Activated naive CD8-positive, alpha-beta T cell treated with anti-CD3 and anti-CD28 coated beads for 36 hours (primary cell): ENCODE measurements around the gene CHRNA1. TPM values are rescaled to one million over a fixed set of nuclear protein-coding genes. Genes with fewer than 3 reads are reported as not detected.

Source experiments
- DNase-seq: peaks from one replicate; pipeline ENCODE4 v3.0.0; 2021
- H3K27ac Mint-ChIP-seq: one replicate; pipeline ENCODE4 v1.8.0; 2022; ENCODE audit warnings: mild to moderate bottlenecking, moderate library complexity, mixed read lengths
- H3K27me3 Mint-ChIP-seq: one replicate; pipeline ENCODE4 v1.8.0; 2022; ENCODE audit warnings: mild to moderate bottlenecking, mixed read lengths
- H3K36me3 Mint-ChIP-seq: one replicate; pipeline ENCODE4 v1.8.0; 2021; ENCODE audit warnings: mild to moderate bottlenecking, mixed read lengths
- H3K4me1 Mint-ChIP-seq: one replicate; pipeline ENCODE4 v1.8.0; 2021; ENCODE audit warnings: mixed read lengths
- H3K4me3 Mint-ChIP-seq: one replicate; pipeline ENCODE4 v1.8.0; 2022; ENCODE audit warnings: mild to moderate bottlenecking, moderate library complexity, mixed read lengths
- H3K9me3 Mint-ChIP-seq: one replicate; pipeline ENCODE4 v1.8.0; 2022; ENCODE audit warnings: mixed read lengths
- total RNA-seq, 2 experiments: library from RNA; stranded (reverse); gene quantifications; one replicate each; pipeline ENCODE4 v1.2.3, GENCODE V29; 2021

Gene CHRNA1
- total RNA-seq, 2 experiments from 2014 or later: not detected

DNA sequence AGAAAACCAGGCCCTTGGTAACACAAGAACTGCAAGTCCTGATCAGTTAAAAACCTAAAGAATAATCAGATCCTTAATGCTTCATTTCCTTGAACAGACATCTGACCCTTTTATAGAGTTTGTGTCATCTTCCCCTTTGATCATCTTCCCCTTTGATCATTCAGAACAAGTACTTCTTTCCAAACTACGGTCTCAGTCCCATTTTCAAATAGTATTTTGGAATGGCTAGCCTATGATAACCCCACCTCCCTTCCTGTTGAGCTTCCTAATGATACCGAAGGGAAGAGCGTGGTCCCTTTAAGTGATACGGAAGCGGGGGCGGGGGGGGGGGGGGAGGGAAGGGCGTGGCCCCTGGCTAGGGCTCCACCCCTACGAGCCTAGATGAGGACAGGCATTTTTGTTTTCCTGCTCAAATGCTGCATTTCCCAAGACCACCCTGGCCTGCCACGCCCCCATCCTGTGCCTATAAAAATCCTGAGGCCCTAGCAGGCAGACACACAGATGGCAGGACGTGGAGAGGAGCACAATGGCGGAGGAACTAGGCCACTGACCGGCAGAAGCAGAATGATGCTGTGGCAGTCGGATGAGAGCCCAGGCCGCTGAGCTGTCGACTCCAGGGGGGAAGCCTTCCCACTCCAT is 24.1 kb upstream of the CHRNA1 start:
- H3K4me1 Mint-ChIP-seq: peaks cover 25% of the 10 kb centered on the region
- no peak for DNase-seq
- no peaks in the 10 kb centered on the region for H3K9me3 Mint-ChIP-seq
- peak overlapping the region; percentile 96 for H3K27ac Mint-ChIP-seq
- peak overlapping the region; percentile 54 for H3K4me3 Mint-ChIP-seq
- no peaks in the 10 kb centered on the region for H3K27me3 Mint-ChIP-seq
- no peaks in the 10 kb centered on the region for H3K36me3 Mint-ChIP-seq

DNA sequence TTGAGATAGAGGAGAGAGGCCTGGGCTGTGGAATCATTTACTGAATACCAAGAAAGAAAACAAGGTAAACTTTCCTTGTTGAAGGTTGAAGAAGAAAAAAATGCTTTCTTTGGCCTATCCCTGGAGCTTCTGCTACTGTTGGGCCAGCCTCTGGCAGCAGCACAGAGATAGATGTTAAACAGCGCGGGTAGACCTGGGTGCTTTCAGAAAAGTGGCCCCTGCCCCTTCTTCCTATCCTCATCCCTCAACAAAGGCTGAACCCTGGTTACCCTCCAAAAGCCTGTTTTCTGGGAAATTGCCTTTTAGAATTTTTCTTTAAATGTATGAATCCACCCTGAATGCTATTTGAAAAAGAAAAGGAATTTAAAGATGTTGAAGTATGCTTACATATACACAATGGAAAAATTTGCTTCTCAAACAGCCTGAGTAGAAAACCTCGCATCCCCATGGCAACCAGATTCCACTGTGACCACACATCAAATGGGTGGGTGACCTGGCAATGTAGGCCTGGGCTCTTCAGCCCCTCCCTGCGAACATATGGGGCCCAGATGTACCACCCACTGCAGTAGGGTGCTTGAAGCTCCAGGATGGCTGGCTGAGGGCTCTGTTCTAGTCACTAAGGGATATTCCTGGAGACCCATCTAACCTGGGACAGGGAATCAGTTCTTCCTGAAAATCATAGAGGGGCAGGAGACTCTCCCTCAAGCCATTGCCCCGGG is 23.4 kb upstream of the CHRNA1 start:
- Mint-ChIP-seq H3K4me1 (peaks cover 25% of the 10 kb centered on the region), H3K9me3 (no peaks in the 10 kb centered on the region), H3K27ac (peak overlapping the region; percentile 96), H3K4me3 (peak overlapping the region; percentile 54), H3K27me3 (no peaks in the 10 kb centered on the region), H3K36me3 (no peaks in the 10 kb centered on the region)
- DNase-seq: peak; percentile 74

DNA sequence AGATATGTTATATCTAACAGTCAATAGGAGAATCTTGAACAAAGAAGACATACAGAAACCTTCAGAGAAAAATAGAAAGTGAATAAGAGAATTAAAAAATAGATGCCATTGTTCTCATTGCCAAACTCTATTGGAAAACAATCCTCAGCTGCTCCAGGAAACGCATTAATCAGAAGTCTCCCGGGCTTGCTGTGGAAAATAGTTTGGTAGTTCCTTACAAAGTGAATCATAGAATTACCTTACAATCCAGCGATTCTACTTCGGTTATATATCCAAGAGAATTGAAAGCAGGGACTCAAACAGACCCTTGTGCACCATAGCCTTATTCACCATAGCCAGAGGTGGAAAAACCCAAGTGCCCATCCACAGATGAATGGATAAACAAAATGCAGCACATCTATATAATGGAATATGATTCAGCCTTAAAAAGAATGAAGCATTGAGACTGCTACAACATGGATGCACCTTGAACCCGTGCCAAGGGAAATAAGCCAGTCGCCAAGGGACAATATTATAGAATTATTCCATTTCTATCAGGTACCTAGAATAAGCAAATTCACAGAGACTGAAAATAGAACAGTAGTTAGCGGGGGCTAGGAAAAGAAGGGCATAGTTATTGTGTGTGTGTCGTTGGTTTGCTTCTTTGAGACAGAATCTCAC is 21.9 kb upstream of the CHRNA1 start:
- H3K4me1 Mint-ChIP-seq: peaks cover 23% of the 10 kb centered on the region
- no peaks in the 10 kb centered on the region for H3K9me3 Mint-ChIP-seq
- no peak for DNase-seq
- no peaks in the 10 kb centered on the region for H3K27me3 Mint-ChIP-seq
- no peak overlapping the region for H3K4me3 Mint-ChIP-seq
- no peak overlapping the region for H3K27ac Mint-ChIP-seq
- H3K36me3 Mint-ChIP-seq: no peaks in the 10 kb centered on the region

DNA sequence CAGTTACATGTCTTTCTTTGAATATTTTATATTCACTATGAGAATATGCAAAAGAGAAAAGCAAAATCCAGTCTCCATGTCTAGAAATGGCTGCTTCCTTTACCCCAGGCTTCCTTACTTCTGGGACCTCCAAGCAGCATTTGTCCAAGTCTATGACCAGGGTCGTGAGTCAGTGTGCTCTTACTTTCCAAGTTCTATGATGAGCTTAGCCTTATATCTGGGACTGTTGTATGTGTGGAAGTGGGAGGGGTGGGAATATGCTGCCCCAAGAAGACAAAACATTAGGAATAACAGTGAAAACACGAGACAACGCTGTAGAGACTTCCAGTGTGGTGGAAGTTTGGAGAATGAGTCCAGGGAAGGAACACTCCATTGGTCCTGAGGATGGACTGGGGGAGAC is 21.2 kb upstream of the CHRNA1 start:
- Mint-ChIP-seq H3K27me3 (no peaks in the 10 kb centered on the region), H3K4me1 (peaks cover 27% of the 10 kb centered on the region), H3K9me3 (no peaks in the 10 kb centered on the region), H3K27ac (no peak overlapping the region), H3K36me3 (no peaks in the 10 kb centered on the region), H3K4me3 (no peak overlapping the region)
- no peak for DNase-seq

DNA sequence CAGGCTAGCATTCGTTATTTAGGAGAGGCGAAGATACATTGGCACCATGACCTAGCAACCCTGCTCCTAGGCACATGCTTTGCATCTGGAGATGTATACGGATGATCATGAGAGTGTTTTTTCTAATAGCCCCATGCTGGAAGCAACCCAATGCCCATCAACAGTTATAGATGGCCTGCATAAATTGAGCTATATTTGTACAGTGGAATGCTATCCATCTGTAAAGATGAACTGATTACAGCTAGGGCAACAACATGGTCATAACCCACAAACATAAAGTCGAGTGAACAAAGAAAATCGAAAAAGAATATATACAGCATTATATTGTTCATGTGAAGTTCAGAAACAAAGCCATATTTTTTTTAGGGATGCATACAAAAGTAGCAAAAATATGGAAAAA is 20.6 kb upstream of the CHRNA1 start:
- Mint-ChIP-seq H3K4me1 (peaks cover 33% of the 10 kb centered on the region), H3K4me3 (no peak overlapping the region), H3K9me3 (no peaks in the 10 kb centered on the region), H3K27me3 (no peaks in the 10 kb centered on the region), H3K27ac (no peak overlapping the region), H3K36me3 (no peaks in the 10 kb centered on the region)
- no peak for DNase-seq

DNA sequence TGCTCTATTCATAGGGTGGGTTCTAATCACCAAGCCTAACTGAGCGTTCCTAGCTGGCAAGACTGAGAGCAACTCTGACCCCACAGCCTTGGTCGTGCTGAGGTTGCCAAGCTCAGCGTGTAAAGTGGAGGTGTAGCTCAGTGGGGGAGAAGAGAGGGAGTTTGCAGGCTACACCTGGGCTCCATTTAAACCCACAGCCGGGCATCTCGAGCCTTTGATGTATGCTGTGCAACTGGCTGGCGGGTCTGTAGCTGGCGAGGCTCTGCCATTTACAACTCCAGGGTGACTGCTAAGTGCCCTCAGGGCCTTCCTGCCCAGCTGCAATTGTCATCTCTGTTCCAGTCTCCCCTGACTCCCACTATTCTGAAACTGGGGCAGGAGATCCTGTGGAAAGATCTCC is 20.0 kb upstream of the CHRNA1 start:
- no peaks in the 10 kb centered on the region for H3K36me3 Mint-ChIP-seq
- H3K27ac Mint-ChIP-seq: no peak overlapping the region
- H3K27me3 Mint-ChIP-seq: no peaks in the 10 kb centered on the region
- H3K4me1 Mint-ChIP-seq: peaks cover 39% of the 10 kb centered on the region
- H3K9me3 Mint-ChIP-seq: no peaks in the 10 kb centered on the region
- no peak overlapping the region for H3K4me3 Mint-ChIP-seq
- no peak for DNase-seq

DNA sequence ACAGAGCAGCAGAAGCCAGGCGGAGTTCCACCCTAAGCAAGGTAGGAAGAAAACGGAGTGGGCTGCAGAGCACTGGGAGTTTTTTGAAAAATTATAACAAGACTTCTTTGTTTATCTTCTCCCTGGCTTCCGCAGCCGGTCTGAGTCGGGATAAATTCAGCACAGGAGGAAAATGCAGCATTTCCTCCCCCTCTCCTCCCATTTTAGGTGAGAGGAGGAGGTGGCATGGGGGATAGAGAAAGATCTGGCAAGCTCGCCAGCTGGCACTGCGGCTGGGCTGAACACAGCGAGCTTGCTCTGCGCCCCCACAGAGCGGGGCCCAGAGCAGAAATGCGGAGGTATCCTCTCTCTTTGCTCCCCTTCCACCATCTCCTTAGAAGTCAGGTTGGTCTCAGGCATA is 17.7 kb upstream of the CHRNA1 start:
- H3K27ac Mint-ChIP-seq: no peak overlapping the region
- no peaks in the 10 kb centered on the region for H3K9me3 Mint-ChIP-seq
- no peaks in the 10 kb centered on the region for H3K36me3 Mint-ChIP-seq
- no peak for DNase-seq
- H3K27me3 Mint-ChIP-seq: no peaks in the 10 kb centered on the region
- H3K4me3 Mint-ChIP-seq: no peak overlapping the region
- H3K4me1 Mint-ChIP-seq: peaks cover 41% of the 10 kb centered on the region

DNA sequence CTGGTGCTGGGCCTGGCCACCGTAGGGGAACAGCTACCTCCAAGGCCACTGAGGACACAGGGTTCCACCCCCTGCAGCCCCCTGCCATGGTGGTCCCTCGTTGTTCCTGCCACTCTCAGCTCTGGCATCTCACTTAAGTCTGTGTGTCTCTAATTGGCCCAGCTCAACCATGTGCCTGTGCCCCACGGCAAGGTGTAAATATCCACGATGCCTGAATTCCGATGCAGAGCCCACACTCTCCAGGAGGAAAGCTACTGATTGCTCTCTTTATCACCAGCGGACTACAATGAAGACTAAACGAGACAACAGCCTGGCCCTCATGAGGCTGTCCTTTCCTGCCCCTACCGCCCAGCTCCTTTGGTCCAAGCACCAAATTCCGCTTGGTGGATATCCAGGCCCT is 17.0 kb upstream of the CHRNA1 start:
- peak overlapping the region; percentile 44 for H3K27ac Mint-ChIP-seq
- H3K27me3 Mint-ChIP-seq: no peaks in the 10 kb centered on the region
- DNase-seq: no peak
- H3K4me1 Mint-ChIP-seq: peaks cover 46% of the 10 kb centered on the region
- H3K4me3 Mint-ChIP-seq: no peak overlapping the region
- H3K36me3 Mint-ChIP-seq: no peaks in the 10 kb centered on the region
- no peaks in the 10 kb centered on the region for H3K9me3 Mint-ChIP-seq

DNA sequence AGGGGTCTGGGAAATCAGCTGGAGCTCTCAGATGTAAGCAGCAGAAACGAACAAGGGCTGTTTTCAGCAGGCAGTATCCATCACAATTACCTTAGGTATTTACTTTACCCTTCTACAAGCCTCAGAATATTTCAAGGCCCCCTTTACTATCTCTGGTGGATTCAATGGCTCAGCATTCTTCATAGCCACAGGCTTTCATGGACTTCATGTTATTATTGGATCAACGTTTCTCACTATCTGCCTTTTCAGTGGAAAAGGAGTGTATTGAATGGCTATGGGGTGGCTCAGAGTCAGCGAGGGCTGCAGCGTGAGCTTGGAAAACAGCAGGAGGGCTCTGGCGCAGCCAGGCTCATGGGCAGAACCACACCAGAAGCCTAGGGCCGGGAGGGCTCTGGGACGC is 16.6 kb upstream of the CHRNA1 start:
- Mint-ChIP-seq H3K4me1 (peaks cover 50% of the 10 kb centered on the region), H3K27ac (peak overlapping the region; percentile 63), H3K36me3 (no peaks in the 10 kb centered on the region), H3K9me3 (no peaks in the 10 kb centered on the region), H3K27me3 (no peaks in the 10 kb centered on the region), H3K4me3 (no peak overlapping the region)
- no peak for DNase-seq

DNA sequence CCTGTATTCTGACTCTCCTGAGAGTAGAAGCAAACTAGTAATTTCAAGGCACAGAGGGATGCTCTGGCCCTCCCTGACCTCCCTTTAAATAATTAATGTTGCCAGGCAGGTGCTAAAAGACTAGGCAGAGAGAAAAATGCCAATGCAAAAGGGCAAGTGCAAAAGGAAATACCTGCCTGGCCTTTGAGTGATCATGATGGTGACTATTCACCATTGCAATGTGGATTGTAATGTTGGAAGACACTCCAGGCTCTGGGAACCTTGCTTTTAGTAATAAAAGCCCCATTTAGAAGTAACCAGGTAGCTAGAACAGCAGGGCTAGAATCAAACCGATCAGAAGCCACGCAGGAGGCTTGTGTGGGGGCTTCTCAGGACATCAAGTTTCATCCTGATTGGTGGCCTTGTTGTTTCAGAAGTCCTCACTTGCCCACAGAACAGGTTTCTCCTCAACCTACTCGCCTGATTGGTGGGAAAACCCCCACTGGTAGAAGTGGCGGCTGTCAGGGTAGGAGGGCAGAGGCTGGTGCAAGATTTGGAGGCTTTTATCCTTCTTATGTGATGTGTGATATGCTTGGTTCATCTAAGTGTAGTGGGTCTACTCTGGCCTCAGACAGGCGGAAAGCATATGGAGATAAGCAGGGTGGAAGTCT is 16.0 kb upstream of the CHRNA1 start:
- no peaks in the 10 kb centered on the region for H3K36me3 Mint-ChIP-seq
- H3K27ac Mint-ChIP-seq: peak overlapping the region; percentile 63
- no peak overlapping the region for H3K4me3 Mint-ChIP-seq
- H3K4me1 Mint-ChIP-seq: peaks cover 55% of the 10 kb centered on the region
- peak; percentile 31 for DNase-seq
- no peaks in the 10 kb centered on the region for H3K9me3 Mint-ChIP-seq
- H3K27me3 Mint-ChIP-seq: no peaks in the 10 kb centered on the region

DNA sequence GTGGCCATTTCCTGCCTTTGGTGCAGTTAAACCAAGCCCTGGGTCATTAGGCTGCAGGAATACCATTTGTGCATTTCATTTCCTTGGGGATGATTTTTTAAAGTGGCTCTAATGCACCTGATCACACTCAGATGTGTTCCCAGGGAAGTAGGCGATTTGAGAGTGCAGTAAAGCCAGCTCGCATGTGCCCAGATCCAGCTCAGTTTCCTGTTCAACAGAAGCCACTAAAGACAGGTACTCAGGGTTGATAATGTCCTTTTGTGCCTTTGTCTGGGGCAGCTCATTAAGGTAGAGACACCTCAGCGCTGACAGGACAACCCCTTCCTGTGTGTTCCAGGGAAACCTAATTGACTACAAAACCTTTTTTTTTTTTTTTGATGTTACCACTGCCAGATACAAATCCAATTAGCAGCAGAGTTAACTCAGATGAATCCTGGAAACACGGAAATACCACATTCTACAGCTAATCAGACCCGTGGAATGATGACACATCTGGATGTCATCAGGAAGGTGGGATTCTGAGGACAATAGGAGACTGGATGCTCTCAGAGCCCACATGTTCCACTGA is 15.2 kb upstream of the CHRNA1 start:
- Mint-ChIP-seq H3K4me1 (peaks cover 60% of the 10 kb centered on the region), H3K4me3 (no peak overlapping the region), H3K27me3 (no peaks in the 10 kb centered on the region), H3K27ac (peak overlapping the region; percentile 93), H3K36me3 (no peaks in the 10 kb centered on the region), H3K9me3 (no peaks in the 10 kb centered on the region)
- DNase-seq: no peak

DNA sequence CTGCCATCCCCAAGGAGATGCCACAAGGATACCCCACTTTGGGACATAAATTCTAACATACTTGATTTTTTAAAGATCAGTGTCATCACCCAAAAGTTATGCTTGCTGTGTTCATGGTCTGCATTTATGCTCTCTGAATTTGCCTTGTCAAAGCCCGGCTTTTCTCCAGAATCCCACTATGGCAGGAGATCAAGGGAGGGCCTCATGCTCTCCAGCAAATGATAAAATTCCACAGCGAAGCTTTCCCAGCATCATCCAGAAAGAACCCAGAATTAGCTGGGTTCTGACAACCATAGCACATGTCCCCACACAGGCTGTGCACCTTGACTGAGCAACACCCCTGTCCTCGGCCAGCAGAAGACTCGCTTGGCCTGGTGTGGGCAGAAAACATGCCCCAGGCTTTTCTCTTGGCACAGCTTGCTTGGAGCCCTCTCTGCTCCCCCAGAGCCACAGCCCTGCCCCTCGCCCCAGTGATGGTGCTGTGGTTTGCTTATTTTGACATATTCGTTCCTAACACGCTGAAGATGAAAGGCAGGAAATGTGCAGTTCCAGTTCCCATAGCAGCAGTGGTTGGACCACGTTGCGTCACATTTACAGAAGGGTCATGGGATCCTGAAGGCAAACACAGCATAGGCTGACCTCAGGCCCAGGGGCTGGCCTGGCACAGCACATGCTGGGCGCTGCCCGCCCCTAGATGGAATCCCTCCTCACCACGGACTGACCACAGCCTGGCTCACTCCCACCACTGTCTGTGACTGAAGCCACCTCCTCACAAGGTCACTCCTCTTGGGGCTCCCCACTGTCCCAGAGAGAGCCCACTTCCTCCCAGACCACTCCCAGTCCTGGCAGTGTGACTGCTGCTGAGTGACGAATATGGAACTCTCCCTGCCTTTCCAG is 14.1 kb upstream of the CHRNA1 start:
- Mint-ChIP-seq H3K27ac (peak overlapping the region; percentile 93), H3K4me1 (peaks cover 60% of the 10 kb centered on the region), H3K36me3 (no peaks in the 10 kb centered on the region), H3K9me3 (no peaks in the 10 kb centered on the region), H3K27me3 (no peaks in the 10 kb centered on the region), H3K4me3 (peak overlapping the region; percentile 50)
- DNase-seq: peak; percentile 85

DNA sequence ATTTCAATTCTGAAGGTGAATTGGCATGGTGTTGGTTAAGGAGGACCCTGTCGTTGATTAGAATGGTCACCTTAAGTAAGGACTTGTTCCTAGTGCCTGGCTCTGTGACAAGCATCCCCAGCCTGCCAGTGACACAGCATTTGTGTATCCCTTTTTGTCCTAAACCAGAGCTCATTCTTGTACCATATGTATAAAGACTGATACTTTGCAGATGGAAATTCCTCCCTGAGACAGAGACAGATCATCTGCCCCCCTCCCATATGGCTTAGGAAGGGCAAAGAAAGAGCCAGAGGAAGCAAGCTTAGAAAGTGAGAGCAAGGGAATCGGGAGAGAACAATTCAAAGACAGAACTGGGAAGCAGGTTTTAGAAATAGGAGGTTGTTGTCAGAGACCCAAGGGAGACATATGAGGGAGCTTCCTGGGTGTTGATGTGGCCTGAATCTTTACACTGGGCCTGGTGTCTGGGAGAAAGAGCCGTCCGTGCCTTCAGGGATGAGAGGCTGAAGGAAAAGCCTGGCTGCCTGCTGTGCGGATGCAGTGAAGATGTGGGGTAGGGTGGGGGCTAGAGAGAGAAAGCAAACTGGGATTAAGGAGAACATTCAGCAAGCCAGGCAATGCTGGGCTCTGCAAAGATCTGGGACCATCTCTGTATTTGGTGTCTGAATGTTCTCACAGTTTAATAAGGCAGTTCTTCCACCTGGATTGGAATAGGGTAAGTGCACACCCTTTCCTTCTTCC is 13.2 kb upstream of the CHRNA1 start:
- Mint-ChIP-seq H3K4me3 (no peak overlapping the region), H3K9me3 (no peaks in the 10 kb centered on the region), H3K36me3 (no peaks in the 10 kb centered on the region), H3K27me3 (no peaks in the 10 kb centered on the region), H3K4me1 (peaks cover 65% of the 10 kb centered on the region), H3K27ac (peak overlapping the region; percentile 93)
- no peak for DNase-seq

DNA sequence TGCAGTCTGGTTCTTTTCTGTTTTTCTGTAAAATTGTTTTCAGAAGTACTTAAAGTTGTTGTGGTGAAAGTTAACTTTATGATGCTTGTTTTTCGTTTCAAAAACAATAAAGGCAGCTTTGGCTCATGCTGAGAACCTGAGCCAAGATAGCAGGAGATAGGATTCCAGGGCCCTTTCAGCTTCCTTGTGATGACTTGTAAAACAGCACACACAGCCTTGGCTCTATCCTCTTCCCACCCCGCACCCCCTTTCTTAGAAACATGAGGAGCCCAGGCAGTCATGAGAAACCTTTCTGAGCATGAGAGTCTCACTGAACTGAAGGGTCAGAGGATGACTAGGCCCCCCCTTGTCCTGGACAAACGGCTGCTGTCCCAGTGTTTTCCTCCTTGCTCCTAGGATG is 12.4 kb upstream of the CHRNA1 start:
- H3K36me3 Mint-ChIP-seq: no peaks in the 10 kb centered on the region
- DNase-seq: no peak
- H3K9me3 Mint-ChIP-seq: no peaks in the 10 kb centered on the region
- no peaks in the 10 kb centered on the region for H3K27me3 Mint-ChIP-seq
- H3K4me3 Mint-ChIP-seq: no peak overlapping the region
- H3K4me1 Mint-ChIP-seq: peaks cover 72% of the 10 kb centered on the region
- H3K27ac Mint-ChIP-seq: peak overlapping the region; percentile 25
